NB4 (cell line): ENCODE data around the gene ITGB1.

Source experiments
- CTCF ChIP-seq: IDR thresholded peaks from one replicate; pipeline ENCODE4 v1.5.1; 2012; ENCODE audit warnings: low read depth, low read length
- MAX ChIP-seq: IDR thresholded peaks from 2 replicates; pipeline ENCODE4 v1.6.1; 2011; ENCODE audit warnings: low read depth, low read length
- POLR2A ChIP-seq: IDR thresholded peaks from 2 replicates; pipeline ENCODE4 v1.6.1; 2011; ENCODE audit warnings: mild to moderate bottlenecking; ENCODE audit not compliant: insufficient read length; ENCODE audit errors: extremely low read depth

GRCh38 chr10:32985341-32985764 is 27.3 kb upstream of the ITGB1 start:
- TF ChIP-seq CTCF, result no peak
- TF ChIP-seq POLR2A, result no peak
- TF ChIP-seq MAX, result no peak
